HG02852 (cell line): Measurements from ENCODE around the gene XRCC2.

Experiments used
- ATAC-seq: cut with Tn5 transposase; IDR thresholded peaks from one replicate; pipeline ENCODE4 v1.9.1; 2021; ENCODE audit warnings: mild to moderate bottlenecking, moderate library complexity; ENCODE audit not compliant: unreplicated experiment

The XRCC2 gene

GRCh38 chr7:152618427-152618826 is 57.5 kb downstream of the XRCC2 start:
- ATAC-seq, result no peak

- ATAC-seq, result no peak
These were observed 58.9 kb downstream of the XRCC2 start for GRCh38 chr7:152617056-152617455.

- ATAC-seq, result no peak
These were observed 60.8 kb downstream of the XRCC2 start for GRCh38 chr7:152615031-152615741.

GRCh38 chr7:152608656-152609055 is 67.3 kb downstream of the XRCC2 start:
- ATAC-seq, result no peak

- no peak for ATAC-seq
These were observed 67.7 kb downstream of the XRCC2 start for GRCh38 chr7:152608208-152608607.

- no peak for ATAC-seq
These were observed 68.9 kb downstream of the XRCC2 start for GRCh38 chr7:152607007-152607406.

GRCh38 chr7:152602962-152603361 is 73.0 kb downstream of the XRCC2 start:
- ATAC-seq, result no peak

GRCh38 chr7:152601305-152601798 is 74.6 kb downstream of the XRCC2 start:
- ATAC-seq, result no peak

GRCh38 chr7:152600266-152600665 is 75.7 kb downstream of the XRCC2 start:
- no peak for ATAC-seq

- no peak for ATAC-seq
These were observed 78.4 kb downstream of the XRCC2 start for GRCh38 chr7:152597507-152597906.

GRCh38 chr7:152596824-152597223 is 79.1 kb downstream of the XRCC2 start:
- no peak for ATAC-seq
